CD4-positive, alpha-beta T cell treated with Interleukin-2 at 100 ng/mL for 4 hours (primary cell): ENCODE data around the gene IL1RAPL2.
"Not testable (repeated sequence)": the region's sequence is repeated elsewhere in the genome, so short reads cannot be mapped to it uniquely, and the experiment has no call there.

Experiments used
- DNase-seq: peaks from one replicate; pipeline ENCODE4 v3.0.0-alpha.2; 2020; ENCODE audit warnings: low spot score

The IL1RAPL2 gene

GRCh38 chrX:105168577-105168976 is 602.6 kb downstream of the IL1RAPL2 start:
- DNase-seq = no peak

- DNase-seq = no peak
Observed at GRCh38 chrX:105173071-105173470, 607.1 kb downstream of the IL1RAPL2 start.

GRCh38 chrX:105179644-105180043 is 613.6 kb downstream of the IL1RAPL2 start:
- DNase-seq = no peak

GRCh38 chrX:105189093-105189492 is 623.1 kb downstream of the IL1RAPL2 start:
- no peak for DNase-seq

GRCh38 chrX:105190252-105190853 is 624.4 kb downstream of the IL1RAPL2 start:
- peak; percentile 5 for DNase-seq

GRCh38 chrX:105191878-105192277 is 625.9 kb downstream of the IL1RAPL2 start:
- no peak for DNase-seq

- no peak for DNase-seq
Observed at GRCh38 chrX:105209406-105209805, 643.4 kb downstream of the IL1RAPL2 start.

- DNase-seq = no peak
Observed at GRCh38 chrX:105210258-105210657, 644.3 kb downstream of the IL1RAPL2 start.

- no peak for DNase-seq
Observed at GRCh38 chrX:105211066-105211575, 645.1 kb downstream of the IL1RAPL2 start.

- no peak for DNase-seq
Observed at GRCh38 chrX:105219454-105220401, 653.7 kb downstream of the IL1RAPL2 start.

GRCh38 chrX:105220636-105221035 is 654.6 kb downstream of the IL1RAPL2 start, which contains the start of gene TEX13A:
Gene TEX13A, minus strand, starts transcription at chrX:105220694. Its CDS starts 297 bp downstream, at chrX:105220397.
- DNase-seq = no peak

GRCh38 chrX:105221374-105221773 is 655.4 kb downstream of the IL1RAPL2 start:
- DNase-seq = no peak

- no peak for DNase-seq
Observed at GRCh38 chrX:105226499-105226898, 660.5 kb downstream of the IL1RAPL2 start.

- DNase-seq = no peak
Observed at GRCh38 chrX:105228602-105229001, 662.6 kb downstream of the IL1RAPL2 start.

GRCh38 chrX:105229146-105229545 is 663.1 kb downstream of the IL1RAPL2 start:
- no peak for DNase-seq

GRCh38 chrX:105237407-105237806 is 671.4 kb downstream of the IL1RAPL2 start:
- DNase-seq = not testable (repeated sequence)

GRCh38 chrX:105241056-105241455 is 675.1 kb downstream of the IL1RAPL2 start:
- no peak for DNase-seq

- DNase-seq = no peak
Observed at GRCh38 chrX:105260291-105261043, 694.5 kb downstream of the IL1RAPL2 start.

GRCh38 chrX:105263171-105263570 is 697.2 kb downstream of the IL1RAPL2 start:
- DNase-seq = no peak

- DNase-seq = no peak
Observed at GRCh38 chrX:105263801-105264200, 697.8 kb downstream of the IL1RAPL2 start.

- DNase-seq = no peak
Observed at GRCh38 chrX:105265093-105265492, 699.1 kb downstream of the IL1RAPL2 start.

GRCh38 chrX:105266456-105266855 is 700.5 kb downstream of the IL1RAPL2 start:
- no peak for DNase-seq
